Neural crest cell (in vitro differentiated cells): ENCODE data around the gene PRR11. TPM values are rescaled to one million over a fixed set of nuclear protein-coding genes. Genes with fewer than 3 reads are reported as not detected.

Experiments used
- DNase-seq: peaks from one replicate; pipeline ENCODE4 v3.0.0; 2021; ENCODE audit warnings: low read depth, mixed read lengths, low spot score
- H3K27ac Mint-ChIP-seq: one replicate; pipeline ENCODE4 v1.8.0; 2021; ENCODE audit warnings: mild to moderate bottlenecking, mixed read lengths; ENCODE audit not compliant: unreplicated experiment
- H3K27me3 Mint-ChIP-seq: 2 replicates; pipeline ENCODE4 v1.8.0; 2021; ENCODE audit warnings: low read depth, mild to moderate bottlenecking, mixed read lengths
- H3K36me3 Mint-ChIP-seq: 2 replicates; pipeline ENCODE4 v1.8.0; 2021; ENCODE audit warnings: low read depth, mild to moderate bottlenecking, mixed read lengths
- H3K4me1 Mint-ChIP-seq: 2 replicates; pipeline ENCODE4 v1.8.0; 2021; ENCODE audit warnings: mixed read lengths
- H3K4me3 Mint-ChIP-seq: one replicate; pipeline ENCODE4 v1.8.0; 2021; ENCODE audit warnings: mild to moderate bottlenecking, mixed read lengths
- H3K9me3 Mint-ChIP-seq: 2 replicates; pipeline ENCODE4 v1.8.0; 2021; ENCODE audit warnings: mixed read lengths
- CTCF ChIP-seq: fragments of 200-600 bp; sonication (generic); conservative IDR thresholded peaks from 2 replicates; pipeline ENCODE4 v1.5.0; 2021; ENCODE audit warnings: antibody characterized with exemption, mild to moderate bottlenecking
- long read RNA-seq: library from polyadenylated mRNA; unstranded; transcript quantifications from one replicate; pipeline ENCODE4 v2.0.0, GENCODE V29; 2020
- total RNA-seq: library from RNA; stranded (reverse); gene quantifications from 2 replicates; pipeline ENCODE4 v1.2.1, GENCODE V29; 2021

Gene PRR11
- total RNA-seq, result 77.2 and 78.8 TPM in 2 replicates
- long read RNA-seq, transcript PRR11-201 (10 exons, 2,332 nt), result major isoform, 20 of 27 reads
- long read RNA-seq, partial matches to known transcripts, result 2 of 27 reads
- long read RNA-seq, other reads (novel, unspliced or antisense), result 4 of 27 reads

- Mint-ChIP-seq H3K27ac (no peak within 1 kb of the TSS), H3K36me3 (no peaks in the 10 kb centered on the region), H3K4me3 (no peak within 1 kb of the TSS), H3K27me3 (no peaks in the 10 kb centered on the region), H3K4me1 (peaks cover 56% of the 10 kb centered on the region), H3K9me3 (no peaks in the 10 kb centered on the region)
- no peak for TF ChIP-seq CTCF
- DNase-seq, result peak; percentile 79
Measured at GRCh38 chr17:59155439-59156177, at the start of gene PRR11. Gene PRR11, plus strand, starts transcription at chr17:59155746. Its CDS starts 14,007 bp downstream, at chr17:59169753.

GRCh38 chr17:59105852-59106462 is 49.6 kb upstream of the PRR11 start:
- Mint-ChIP-seq H3K27me3 (peaks cover 3% of the 10 kb centered on the region), H3K36me3 (peaks cover 11% of the 10 kb centered on the region), H3K27ac (peak overlapping the region; percentile 93), H3K4me1 (peaks cover 31% of the 10 kb centered on the region), H3K4me3 (peak overlapping the region; percentile 93), H3K9me3 (no peaks in the 10 kb centered on the region)
- no peak for TF ChIP-seq CTCF
- no peak for DNase-seq

GRCh38 chr17:59106463-59107305 is 48.9 kb upstream of the PRR11 start, which contains the start of gene TRIM37:
Gene TRIM37, minus strand, starts transcription at chr17:59106880. Its CDS starts 419 bp downstream, at chr17:59106461.
- peak; percentile 99 for DNase-seq
- Mint-ChIP-seq H3K4me3 (peak within 1 kb of the TSS; percentile 93), H3K9me3 (no peaks in the 10 kb centered on the region), H3K27me3 (peaks cover 3% of the 10 kb centered on the region), H3K4me1 (peaks cover 31% of the 10 kb centered on the region), H3K27ac (peak within 1 kb of the TSS; percentile 94), H3K36me3 (peaks cover 14% of the 10 kb centered on the region)
- peak; percentile 23 for TF ChIP-seq CTCF

- Mint-ChIP-seq H3K36me3 (peaks cover 14% of the 10 kb centered on the region), H3K9me3 (no peaks in the 10 kb centered on the region), H3K4me3 (peak overlapping the region; percentile 93), H3K27ac (peak overlapping the region; percentile 94), H3K4me1 (peaks cover 31% of the 10 kb centered on the region), H3K27me3 (peaks cover 3% of the 10 kb centered on the region)
- TF ChIP-seq CTCF, result no peak
- DNase-seq, result no peak
Measured at GRCh38 chr17:59107306-59107670, 48.3 kb upstream of the PRR11 start.

- Mint-ChIP-seq H3K27ac (no peak overlapping the region), H3K27me3 (peaks cover 3% of the 10 kb centered on the region), H3K4me1 (peaks cover 31% of the 10 kb centered on the region), H3K9me3 (no peaks in the 10 kb centered on the region), H3K4me3 (peak overlapping the region; percentile 65), H3K36me3 (peaks cover 14% of the 10 kb centered on the region)
- TF ChIP-seq CTCF, result no peak
- no peak for DNase-seq
Measured at GRCh38 chr17:59108400-59109102, 47.0 kb upstream of the PRR11 start.
